PFSK-1 (cell line): ENCODE measurements around the gene TMEM184A.

Experiments
- POLR2AphosphoS5 ChIP-seq: IDR thresholded peaks from 2 replicates; pipeline ENCODE4 v1.6.1; 2012; ENCODE audit warnings: low read depth, mild to moderate bottlenecking, control low read depth, low read length, moderate library complexity
- REST ChIP-seq, 2 experiments: IDR thresholded peaks; 2 replicates each; pipeline versions ENCODE4 v1.6.1 to v1.8.0; 2011 to 2012; ENCODE audit warnings: low read depth in 2 of 2, low read length in 2 of 2, control low read depth in 1 of 2, inconsistent platforms in 1 of 2, mild to moderate bottlenecking in 1 of 2, moderate library complexity in 1 of 2; ENCODE audit not compliant: insufficient read depth in 1 of 2
- SIN3A ChIP-seq: IDR thresholded peaks from 2 replicates; pipeline ENCODE4 v1.6.1; 2012; ENCODE audit warnings: mild to moderate bottlenecking, low read length, moderate library complexity, borderline replicate concordance; ENCODE audit not compliant: insufficient read depth

GRCh38 chr7:1602386-1602785 is 46.4 kb upstream of the TMEM184A start:
- TF ChIP-seq SIN3A (no peak), REST (IDR thresholded peaks at IDR 0.05; ENCODE audit: insufficient read depth in 1 of 2, low read depth in 2 of 2, low read length in 2 of 2) (no peak), POLR2AphosphoS5 (no peak)
